GM19467 (cell line): Measurements from ENCODE around the gene HUS1.
"Not testable (repeated sequence)": the region's sequence is repeated elsewhere in the genome, so short reads cannot be mapped to it uniquely, and the experiment has no call there.

Source experiments
- ATAC-seq: cut with Tn5 transposase; IDR thresholded peaks from one replicate; pipeline ENCODE4 v1.9.1; 2021; ENCODE audit warnings: mild to moderate bottlenecking, moderate library complexity; ENCODE audit not compliant: unreplicated experiment

The HUS1 gene

DNA sequence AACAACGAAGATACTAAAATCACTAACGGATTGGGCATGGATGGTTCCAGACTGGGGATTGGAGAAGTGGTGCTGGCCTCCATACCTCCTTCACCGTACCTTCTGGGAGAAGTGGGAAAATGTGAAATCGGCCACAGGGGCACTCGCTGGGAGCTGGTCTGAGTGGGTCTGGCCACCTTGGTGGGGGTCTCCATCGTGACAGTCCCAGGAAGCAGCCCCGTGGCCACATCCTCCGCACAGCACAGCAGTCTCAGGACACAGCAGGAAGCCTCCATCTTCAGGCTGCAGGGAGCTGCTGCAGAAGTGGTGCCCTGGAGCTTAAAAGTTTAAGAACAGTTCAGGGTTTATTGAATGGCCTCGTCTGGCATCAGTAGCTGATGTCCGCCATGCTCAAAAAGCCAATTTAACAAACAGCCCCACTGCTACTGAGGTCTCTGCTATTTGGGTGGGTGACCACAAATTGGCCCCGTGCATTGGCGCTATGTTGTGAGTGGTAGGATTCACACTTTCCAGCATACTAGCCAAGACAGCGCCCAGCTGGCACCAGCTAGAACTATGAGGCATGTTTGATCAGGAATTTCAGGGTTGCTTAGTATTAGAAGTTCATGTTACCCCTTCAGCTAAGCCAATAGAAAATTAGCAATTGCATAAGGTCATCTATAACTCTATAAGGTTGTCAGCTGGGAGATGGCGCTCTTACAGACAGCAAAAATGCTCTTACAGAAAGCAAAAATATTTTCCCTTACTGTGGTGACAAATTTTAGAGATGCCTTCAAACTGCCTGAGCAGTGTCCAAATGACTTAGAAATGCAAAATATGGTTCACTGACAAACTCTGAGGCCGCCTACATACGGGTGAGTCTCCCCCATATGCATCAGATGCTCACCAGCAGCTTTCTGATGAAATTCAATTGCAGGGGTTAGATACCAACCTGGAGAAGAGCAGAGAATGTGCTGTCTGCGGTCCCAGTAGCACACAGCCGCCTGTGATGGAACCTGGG lies 48.1 kb downstream of the HUS1 start:
- no peak for ATAC-seq

DNA sequence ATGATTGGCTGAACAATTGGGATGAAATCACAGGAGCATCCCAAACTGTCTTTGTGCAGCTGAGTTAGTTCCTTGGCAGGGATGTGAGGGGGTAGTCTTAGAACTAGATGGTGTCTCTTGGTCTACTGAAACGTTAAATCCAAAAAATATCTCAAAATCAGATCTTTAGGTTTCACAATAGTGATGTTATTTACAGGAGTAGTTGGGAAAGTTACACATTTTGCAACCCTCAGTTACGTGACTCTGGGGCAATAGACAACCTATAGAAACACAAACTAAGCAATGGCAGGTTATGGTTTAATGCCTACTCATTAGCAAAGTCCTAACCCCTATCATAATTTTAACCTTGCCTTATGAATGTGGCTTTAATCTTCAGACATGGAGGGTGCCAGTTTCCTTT lies 55.1 kb downstream of the HUS1 start:
- ATAC-seq = no peak

GRCh38 chr7:47923081-47923875 lies 56.1 kb downstream of the HUS1 start:
- not testable (repeated sequence) for ATAC-seq

- not testable (repeated sequence) for ATAC-seq
Observed at GRCh38 chr7:47916514-47916913, 62.9 kb downstream of the HUS1 start.

- ATAC-seq = no peak
Observed at GRCh38 chr7:47915616-47915976, 63.8 kb downstream of the HUS1 start.

- no peak for ATAC-seq
Observed at GRCh38 chr7:47914717-47915615, 64.4 kb downstream of the HUS1 start.
